SK-N-SH (cell line): Measurements from ENCODE around the gene ATE1. TPM values are rescaled to one million over a fixed set of nuclear protein-coding genes. Genes with fewer than 3 reads are reported as not detected.

Experiments used
- CTCF ChIA-PET: fragments of 300-600, 350-600 bp; formaldehyde crosslinking; extraction: SDS; loops from one replicate; lab custom pipeline; 2021; lab: Yijun Ruan, JAX
- POLR2A ChIA-PET: fragments of 350-600 bp; sonication (Branson Sonifier 250); formaldehyde crosslinking; extraction: SDS; loops from one replicate; lab custom pipeline; 2020; ENCODE audit warnings: antibody characterized with exemption, inconsistent platforms; lab: Yijun Ruan, JAX
- DNase-seq: peaks from one replicate; pipeline ENCODE4 v3.0.0; 2012
- H2AFZ ChIP-seq: fragments of 200-600 bp; sonication (generic); 2 replicates; pipeline ENCODE4 v1.8.1; 2016; ENCODE audit warnings: antibody characterized with exemption, mild to moderate bottlenecking, low read depth
- H3F3A ChIP-seq: fragments of 200-600 bp; sonication (generic); replicated peaks from 2 replicates; pipeline ENCODE3; 2016; ENCODE audit warnings: antibody characterized with exemption, mild to moderate bottlenecking; ENCODE audit not compliant: insufficient read depth
- H3K27ac ChIP-seq, 2 experiments: fragments of 200-500 bp in 1 of 2; fragments of 200-600 bp in 1 of 2; sonication (Bioruptor generic) in 1 of 2; sonication (generic), shearing (Covaris generic) in 1 of 2; 2 replicates each; pipeline versions ENCODE4 v1.5.1 to v1.6.1; 2014 to 2016; ENCODE audit warnings: low read depth in 2 of 2, inconsistent platforms in 1 of 2, low read length in 1 of 2, mild to moderate bottlenecking in 1 of 2, mixed read lengths in 1 of 2
- H3K27me3 ChIP-seq: fragments of 200-600 bp; sonication (generic), shearing (Covaris generic); 2 replicates; pipeline ENCODE4 v1.6.1; 2016; ENCODE audit warnings: mixed run types; ENCODE audit not compliant: insufficient read depth
- H3K36me3 ChIP-seq, 2 experiments: fragments of 200-500 bp in 1 of 2; fragments of 200-600 bp in 1 of 2; sonication (Bioruptor generic) in 1 of 2; sonication (generic) in 1 of 2; replicated peaks in 1 of 2; 2 replicates each; pipeline versions ENCODE3 to v1.5.1; 2014 to 2016; ENCODE audit warnings: low read length in 1 of 2, mild to moderate bottlenecking in 1 of 2; ENCODE audit not compliant: insufficient read depth in 2 of 2, control insufficient read depth in 1 of 2
- H3K4me1 ChIP-seq, 2 experiments: fragments of 200-500 bp in 1 of 2; fragments of 200-600 bp in 1 of 2; sonication (Bioruptor generic) in 1 of 2; sonication (generic), shearing (Covaris generic) in 1 of 2; 2 replicates each; pipeline versions ENCODE4 v1.5.1 to v1.6.1; 2014 to 2016; ENCODE audit warnings: low read depth in 1 of 2, low read length in 1 of 2, mixed run types in 1 of 2; ENCODE audit not compliant: insufficient read depth in 2 of 2, control insufficient read depth in 1 of 2
- H3K4me2 ChIP-seq: fragments of 200-600 bp; sonication (generic), shearing (Covaris generic); 2 replicates; pipeline ENCODE4 v1.6.1; 2017; ENCODE audit warnings: mixed run types
- H3K4me3 ChIP-seq, 2 experiments: fragments of 200-500 bp in 1 of 2; fragments of 200-600 bp in 1 of 2; sonication (Bioruptor generic) in 1 of 2; sonication (generic), shearing (Covaris generic) in 1 of 2; 2 replicates each; pipeline versions ENCODE4 v1.5.1 to v1.8.1; 2014 to 2016; ENCODE audit warnings: low read depth in 2 of 2, inconsistent platforms in 1 of 2, low read length in 1 of 2, mild to moderate bottlenecking in 1 of 2, mixed read lengths in 1 of 2, moderate library complexity in 1 of 2
- H3K79me2 ChIP-seq: fragments of 200-600 bp; sonication (generic); 2 replicates; pipeline ENCODE4 v1.8.1; 2017; ENCODE audit warnings: mild to moderate bottlenecking; ENCODE audit not compliant: insufficient read depth
- H3K9ac ChIP-seq: fragments of 200-600 bp; sonication (generic); 2 replicates; pipeline ENCODE4 v1.6.1; 2017; ENCODE audit warnings: mixed run types
- H3K9me2 ChIP-seq: fragments of 200-600 bp; sonication (generic); 2 replicates; pipeline ENCODE4 v1.6.1; 2017; ENCODE audit warnings: mixed run types
- H3K9me3 ChIP-seq: fragments of 200-600 bp; sonication (generic); 2 replicates; pipeline ENCODE4 v1.6.1; 2017; ENCODE audit warnings: mixed run types, mild to moderate bottlenecking, moderate library complexity
- H4K20me1 ChIP-seq: fragments of 200-600 bp; sonication (generic); 2 replicates; pipeline ENCODE4 v1.6.1; 2017; ENCODE audit warnings: mild to moderate bottlenecking, mixed run types; ENCODE audit not compliant: insufficient read depth
- ELF1 ChIP-seq: IDR thresholded peaks from 2 replicates; pipeline ENCODE4 v1.4.0; 2012
- EP300 ChIP-seq, 2 experiments: IDR thresholded peaks; 2 replicates each; pipeline versions ENCODE4 v1.4.0 to v1.6.1; 2012; ENCODE audit warnings: borderline replicate concordance in 1 of 2, low read depth in 1 of 2, low read length in 1 of 2
- FOSL2 ChIP-seq: IDR thresholded peaks from 2 replicates; pipeline ENCODE4 v1.4.0; 2012; ENCODE audit warnings: low read depth, mild to moderate bottlenecking, moderate library complexity, borderline replicate concordance
- FOXJ3 ChIP-seq: sonication (generic); formaldehyde crosslinking; IDR thresholded peaks from 2 replicates; pipeline ENCODE4 v1.5.1; 2020; ENCODE audit warnings: mild to moderate bottlenecking, missing genetic modification reagents
- FOXM1 ChIP-seq: IDR thresholded peaks from 2 replicates; pipeline ENCODE4 v1.4.0; 2012; ENCODE audit warnings: low read depth, mild to moderate bottlenecking
- GABPA ChIP-seq: IDR thresholded peaks from 2 replicates; pipeline ENCODE4 v1.4.0; 2012; ENCODE audit warnings: low read depth, mild to moderate bottlenecking
- JUND ChIP-seq: IDR thresholded peaks from 2 replicates; pipeline ENCODE4 v1.4.0; 2012
- RAD21 ChIP-seq: IDR thresholded peaks from 2 replicates; pipeline ENCODE4 v1.6.1; 2012; ENCODE audit warnings: mild to moderate bottlenecking, low read length
- RFX5 ChIP-seq: IDR thresholded peaks from 2 replicates; pipeline ENCODE4 v1.6.1; 2012; ENCODE audit warnings: mild to moderate bottlenecking, improper control_type of control experiment, low read length
- TCF12 ChIP-seq: IDR thresholded peaks from 2 replicates; pipeline ENCODE4 v1.4.0; 2012
- TEAD4 ChIP-seq: IDR thresholded peaks from 2 replicates; pipeline ENCODE4 v1.4.0; 2012; ENCODE audit warnings: mild to moderate bottlenecking, borderline replicate concordance; ENCODE audit not compliant: insufficient read depth
- WGBS: methylation state at CpG from one replicate; pipeline ENCODE4 v1.1.6; 2017; ENCODE audit warnings: low lambda C conversion rate; 5-methylcytosine and 5-hydroxymethylcytosine counted together
- polyA plus RNA-seq, 3 experiments: library from polyadenylated mRNA; depleted of rRNA; stranded (reverse); fragments of >200 nt; gene quantifications; 2 replicates each; pipeline ENCODE4 v1.2.3, GENCODE V29; 2012
- TF ChIP-seq, protein P1 (sequence below): fragments of 150-350 bp; IDR thresholded peaks from 2 replicates; pipeline ENCODE4 v1.6.1; 2017; ENCODE audit warnings: antibody characterized with exemption, low read length, low read depth, borderline replicate concordance
- TF ChIP-seq, protein P2 (sequence below): IDR thresholded peaks from 2 replicates; pipeline ENCODE4 v1.4.0; 2012; ENCODE audit warnings: low read depth
- TF ChIP-seq, protein P3 (sequence below): fragments of 150-350 bp; IDR thresholded peaks from 2 replicates; pipeline ENCODE4 v1.6.1; 2016; ENCODE audit warnings: mild to moderate bottlenecking, low read depth, low read length
- TF ChIP-seq, protein P4 (sequence below): fragments of 200-600 bp; sonication (generic); IDR thresholded peaks from 2 replicates; pipeline ENCODE4 v1.6.1; 2017; ENCODE audit warnings: antibody characterized with exemption, mild to moderate bottlenecking, moderate library complexity

The ATE1 gene
- polyA plus RNA-seq, 1 of the 3 experiments (the other 2 are of a cell fraction) = 6.3 TPM

DNA sequence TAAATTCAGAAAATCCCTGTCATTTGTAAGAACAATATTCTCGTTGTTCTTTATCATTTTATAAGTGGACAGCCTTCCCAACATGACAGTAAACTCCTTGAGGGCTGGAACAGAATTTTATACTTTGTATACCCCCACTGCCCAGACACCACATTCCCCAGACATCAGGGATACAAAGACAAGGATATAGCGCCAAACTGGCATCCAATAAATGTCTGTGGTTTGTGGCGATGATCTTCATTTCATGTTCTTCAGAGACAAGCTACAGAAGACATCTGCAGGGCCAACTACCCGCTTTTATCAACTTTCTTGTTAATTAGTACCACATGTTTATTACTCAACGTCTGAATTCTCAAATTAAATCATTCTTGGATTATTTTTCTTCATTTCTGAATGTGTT is 155.9 kb downstream of the ATE1 start:
- Histone ChIP-seq H3K4me1 (peaks cover 0 to 15% of the 10 kb centered on the region in 2 experiments; a peak in 2 of 4 replicates), H3K27ac (no peak overlapping the region), H3K4me3 (no peak overlapping the region), H3K4me2 (no peak overlapping the region), H3K9me2 (no peaks in the 10 kb centered on the region; the same call in 1 of the 2 replicates), H2AFZ (no peak overlapping the region), H3K9me3 (0 out of 2 replicates have a peak, but pooled peaks cover 5% of the 10 kb centered on the region), H3K36me3 (no peaks in the 10 kb centered on the region), H4K20me1 (no peaks in the 10 kb centered on the region), H3K79me2 (no peaks in the 10 kb centered on the region; the same call in 1 of the 2 replicates), H3F3A (no peaks in the 10 kb centered on the region), H3K9ac (no peak overlapping the region), H3K27me3 (no peaks in the 10 kb centered on the region)
- DNase-seq = no peak
- ChIA-PET POLR2A (interaction anchor here (1.2 kb wide), 1 partner anchor 16 kb away, joined by 3 read pairs; no protein-coding TSS in a partner anchor), CTCF (interaction anchor here (1.0 to 1.6 kb wide), 4 partner anchors 10 to 51 kb away, joined by 3 to 4 read pairs (median 4); no protein-coding TSS in a partner anchor)
- 67% methylated on average over 5 of the region's 5 CpGs for WGBS
- TF ChIP-seq RAD21 (no peak), TCF12 (peak; percentile 30; the same call in 1 of the 2 replicates)

DNA sequence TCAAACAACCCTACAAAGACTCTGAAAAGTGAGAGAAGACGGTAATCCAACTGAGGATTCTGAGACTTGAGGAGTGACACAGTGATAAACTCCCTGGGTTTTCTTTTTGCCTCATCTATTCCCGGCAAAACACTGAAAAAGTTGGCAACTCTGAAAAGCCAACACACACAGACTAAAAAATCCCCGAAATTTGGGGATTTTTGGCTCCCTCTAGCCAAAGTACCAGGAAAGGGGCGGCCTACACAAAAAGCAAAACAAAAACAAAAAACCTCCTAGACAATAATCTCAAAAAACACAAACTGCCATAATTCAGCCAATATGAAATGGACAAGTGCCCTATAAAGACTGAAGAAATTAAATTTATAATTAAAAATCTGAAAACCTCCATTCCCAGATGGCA is 161.4 kb downstream of the ATE1 start:
- WGBS = 62% methylated on average over 4 of the region's 4 CpGs

More for the DNA sequence above, 161.4 kb downstream of the ATE1 start:
- POLR2A ChIA-PET = no interaction called here
- H3K27me3 ChIP-seq = no peaks in the 10 kb centered on the region
- DNase-seq = no peak
- H3F3A ChIP-seq = no peaks in the 10 kb centered on the region
- H3K9me2 ChIP-seq = no peaks in the 10 kb centered on the region; the same call in 1 of the 2 replicates
- no peaks in the 10 kb centered on the region for H3K36me3 ChIP-seq
- H3K9me3 ChIP-seq = 0 out of 2 replicates have a peak, but pooled peaks cover 6% of the 10 kb centered on the region
- no peaks in the 10 kb centered on the region; the same call in 1 of the 2 replicates for H3K79me2 ChIP-seq
- no peak overlapping the region for H3K9ac ChIP-seq
- H3K4me1 ChIP-seq = peaks cover 0 to 2% of the 10 kb centered on the region in 2 experiments; a peak in 2 of 4 replicates
- no peaks in the 10 kb centered on the region for H4K20me1 ChIP-seq
- no peak for TF ChIP-seq FOXM1
- no peak for TF ChIP-seq RAD21
- no peak for TF ChIP-seq FOSL2
- no peak for TF ChIP-seq TCF12
- TF ChIP-seq FOXJ3 = no peak
- TF ChIP-seq JUND = no peak
- TF ChIP-seq, protein P1, sequence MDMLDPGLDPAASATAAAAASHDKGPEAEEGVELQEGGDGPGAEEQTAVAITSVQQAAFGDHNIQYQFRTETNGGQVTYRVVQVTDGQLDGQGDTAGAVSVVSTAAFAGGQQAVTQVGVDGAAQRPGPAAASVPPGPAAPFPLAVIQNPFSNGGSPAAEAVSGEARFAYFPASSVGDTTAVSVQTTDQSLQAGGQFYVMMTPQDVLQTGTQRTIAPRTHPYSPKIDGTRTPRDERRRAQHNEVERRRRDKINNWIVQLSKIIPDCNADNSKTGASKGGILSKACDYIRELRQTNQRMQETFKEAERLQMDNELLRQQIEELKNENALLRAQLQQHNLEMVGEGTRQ = no peak
- TF ChIP-seq EP300 (IDR thresholded peaks at IDR 0.05; ENCODE audit: borderline replicate concordance in 1 of 2, low read depth in 1 of 2, low read length in 1 of 2) = no peak
- TF ChIP-seq TEAD4 = no peak
- TF ChIP-seq, protein P2, sequence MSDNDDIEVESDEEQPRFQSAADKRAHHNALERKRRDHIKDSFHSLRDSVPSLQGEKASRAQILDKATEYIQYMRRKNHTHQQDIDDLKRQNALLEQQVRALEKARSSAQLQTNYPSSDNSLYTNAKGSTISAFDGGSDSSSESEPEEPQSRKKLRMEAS = no peak
- TF ChIP-seq, protein P3, sequence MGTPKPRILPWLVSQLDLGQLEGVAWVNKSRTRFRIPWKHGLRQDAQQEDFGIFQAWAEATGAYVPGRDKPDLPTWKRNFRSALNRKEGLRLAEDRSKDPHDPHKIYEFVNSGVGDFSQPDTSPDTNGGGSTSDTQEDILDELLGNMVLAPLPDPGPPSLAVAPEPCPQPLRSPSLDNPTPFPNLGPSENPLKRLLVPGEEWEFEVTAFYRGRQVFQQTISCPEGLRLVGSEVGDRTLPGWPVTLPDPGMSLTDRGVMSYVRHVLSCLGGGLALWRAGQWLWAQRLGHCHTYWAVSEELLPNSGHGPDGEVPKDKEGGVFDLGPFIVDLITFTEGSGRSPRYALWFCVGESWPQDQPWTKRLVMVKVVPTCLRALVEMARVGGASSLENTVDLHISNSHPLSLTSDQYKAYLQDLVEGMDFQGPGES = no peak
- no peak for TF ChIP-seq GABPA
- TF ChIP-seq ELF1 = no peak
- TF ChIP-seq RFX5 = no peak
- TF ChIP-seq, protein P4, sequence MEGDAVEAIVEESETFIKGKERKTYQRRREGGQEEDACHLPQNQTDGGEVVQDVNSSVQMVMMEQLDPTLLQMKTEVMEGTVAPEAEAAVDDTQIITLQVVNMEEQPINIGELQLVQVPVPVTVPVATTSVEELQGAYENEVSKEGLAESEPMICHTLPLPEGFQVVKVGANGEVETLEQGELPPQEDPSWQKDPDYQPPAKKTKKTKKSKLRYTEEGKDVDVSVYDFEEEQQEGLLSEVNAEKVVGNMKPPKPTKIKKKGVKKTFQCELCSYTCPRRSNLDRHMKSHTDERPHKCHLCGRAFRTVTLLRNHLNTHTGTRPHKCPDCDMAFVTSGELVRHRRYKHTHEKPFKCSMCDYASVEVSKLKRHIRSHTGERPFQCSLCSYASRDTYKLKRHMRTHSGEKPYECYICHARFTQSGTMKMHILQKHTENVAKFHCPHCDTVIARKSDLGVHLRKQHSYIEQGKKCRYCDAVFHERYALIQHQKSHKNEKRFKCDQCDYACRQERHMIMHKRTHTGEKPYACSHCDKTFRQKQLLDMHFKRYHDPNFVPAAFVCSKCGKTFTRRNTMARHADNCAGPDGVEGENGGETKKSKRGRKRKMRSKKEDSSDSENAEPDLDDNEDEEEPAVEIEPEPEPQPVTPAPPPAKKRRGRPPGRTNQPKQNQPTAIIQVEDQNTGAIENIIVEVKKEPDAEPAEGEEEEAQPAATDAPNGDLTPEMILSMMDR = no peak
- no peak overlapping the region for H3K27ac ChIP-seq
- CTCF ChIA-PET = no interaction called here
- no peak overlapping the region for H3K4me3 ChIP-seq
- no peak overlapping the region for H3K4me2 ChIP-seq
- no peak overlapping the region for H2AFZ ChIP-seq
